Thymus (tissue), 11 donors: Measurements from ENCODE around the gene PASD1. TPM values are rescaled to one million over a fixed set of nuclear protein-coding genes. Genes with fewer than 3 reads are reported as not detected.
"Not testable (repeated sequence)": the region's sequence is repeated elsewhere in the genome, so short reads cannot be mapped to it uniquely, and the experiment has no call there.

Experiments used
- DNase-seq, 9 donors: peaks; one replicate each; pipeline ENCODE4 v3.0.0-alpha.2; 2013; ENCODE audit warnings: low spot score in 9 of 9, low read depth in 6 of 9, missing footprints in 1 of 9
- H3K27ac ChIP-seq, 2 donors: one replicate each; pipeline ENCODE4 v1.5.1; 2013; ENCODE audit warnings: control low read depth in 1 of 2, low read depth in 1 of 2, low read length in 1 of 2, mild to moderate bottlenecking in 1 of 2, moderate library complexity in 1 of 2
- H3K27me3 ChIP-seq, 2 donors: one replicate each; pipeline ENCODE4 v1.5.1; 2013; ENCODE audit warnings: low read length in 1 of 2; ENCODE audit not compliant: control insufficient read depth in 2 of 2, insufficient read depth in 1 of 2
- H3K36me3 ChIP-seq, 2 donors: one replicate each; pipeline ENCODE4 v1.5.1; 2013; ENCODE audit warnings: low read length in 1 of 2, mild to moderate bottlenecking in 1 of 2, moderate library complexity in 1 of 2; ENCODE audit not compliant: control insufficient read depth in 2 of 2, insufficient read depth in 2 of 2
- H3K4me1 ChIP-seq, 2 donors: one replicate each; pipeline ENCODE4 v1.5.1; 2013; ENCODE audit warnings: low read length in 2 of 2; ENCODE audit not compliant: control insufficient read depth in 2 of 2, insufficient read depth in 2 of 2
- H3K4me3 ChIP-seq, 2 donors: one replicate each; pipeline ENCODE4 v1.5.1; 2013; ENCODE audit warnings: low read length in 2 of 2, control low read depth in 1 of 2, mild to moderate bottlenecking in 1 of 2
- H3K9me3 ChIP-seq, 2 donors: one replicate each; pipeline ENCODE4 v1.5.1; 2013; ENCODE audit warnings: low read length in 1 of 2, mild to moderate bottlenecking in 1 of 2; ENCODE audit not compliant: control insufficient read depth in 2 of 2, insufficient read depth in 1 of 2
- WGBS: extraction: QIAGEN DNeasy Blood & Tissue Kit; methylation state at CpG from one replicate; pipeline ENCODE4 v1.1.7; 2013; 5-methylcytosine and 5-hydroxymethylcytosine counted together
- polyA plus RNA-seq: library from polyadenylated mRNA; stranded (reverse); fragments of 200-250 nt; gene quantifications from one replicate; pipeline ENCODE4 v1.2.3, GENCODE V29; 2013
- total RNA-seq: library from RNA; stranded (reverse); fragments of 120-200 nt; gene quantifications from one replicate; pipeline ENCODE4 v1.2.4, GENCODE V29; 2013
- donor health status: healthy.

The PASD1 gene
- total and polyA plus RNA-seq, 2 donors, result 0.02 to 0.05 TPM

- H3K36me3 ChIP-seq, result no peaks in the 10 kb centered on the region
- H3K4me1 ChIP-seq, result no peaks in the 10 kb centered on the region
- WGBS, result 91% methylated on average over 2 of the region's 2 CpGs
- H3K4me3 ChIP-seq, result no peak overlapping the region
- H3K27ac ChIP-seq, result no peak overlapping the region
- H3K27me3 ChIP-seq, result no peaks in the 10 kb centered on the region
- DNase-seq, result no peak
- H3K9me3 ChIP-seq, result no peaks in the 10 kb centered on the region
These were observed 19.8 kb upstream of the PASD1 start for GRCh38 chrX:151543706-151544105.

- WGBS, result 93% methylated on average over 6 of the region's 6 CpGs
- not testable (repeated sequence) for H3K36me3 ChIP-seq, H3K4me1 ChIP-seq, H3K27ac ChIP-seq, H3K4me3 ChIP-seq, H3K9me3 ChIP-seq, H3K27me3 ChIP-seq, DNase-seq
These were observed 17.2 kb upstream of the PASD1 start for GRCh38 chrX:151546226-151546625.

- H3K27me3 ChIP-seq, H3K9me3 ChIP-seq, H3K4me1 ChIP-seq, H3K4me3 ChIP-seq, DNase-seq, H3K27ac ChIP-seq, H3K36me3 ChIP-seq: not testable (repeated sequence)
- WGBS, result 97% methylated on average over 12 of the region's 25 CpGs
These were observed 12.3 kb upstream of the PASD1 start for GRCh38 chrX:151551176-151551575.

GRCh38 chrX:151552743-151553142, 10.7 kb upstream of the PASD1 start:
- Histone ChIP-seq H3K36me3 (no peaks in the 10 kb centered on the region), H3K27ac (no peak overlapping the region), H3K4me1 (no peaks in the 10 kb centered on the region), H3K9me3 (no peaks in the 10 kb centered on the region), H3K4me3 (no peak overlapping the region), H3K27me3 (no peaks in the 10 kb centered on the region)
- no peak for DNase-seq
- WGBS, result 44% methylated on average over 4 of the region's 4 CpGs

GRCh38 chrX:151555301-151555700, 8.2 kb upstream of the PASD1 start:
- 96% methylated on average over 24 of the region's 25 CpGs for WGBS

GRCh38 chrX:151562485-151562884, 990 bp upstream of the PASD1 start:
- H3K27ac ChIP-seq, H3K4me3 ChIP-seq, DNase-seq, H3K9me3 ChIP-seq, H3K27me3 ChIP-seq, H3K4me1 ChIP-seq, H3K36me3 ChIP-seq: not testable (repeated sequence)
- WGBS, result 97% methylated on average over 7 of the region's 21 CpGs

More at GRCh38 chrX:151555301-151555700, 8.2 kb upstream of the PASD1 start:
- not testable (repeated sequence) for H3K36me3 ChIP-seq, H3K27ac ChIP-seq, H3K4me1 ChIP-seq, H3K27me3 ChIP-seq, DNase-seq, H3K9me3 ChIP-seq, H3K4me3 ChIP-seq

GRCh38 chrX:151563003-151563402, 472 bp upstream of the PASD1 start:
- not testable (repeated sequence) for H3K36me3 ChIP-seq, H3K9me3 ChIP-seq, H3K27ac ChIP-seq, DNase-seq, H3K4me1 ChIP-seq, H3K27me3 ChIP-seq, H3K4me3 ChIP-seq
- 99% methylated on average over 24 of the region's 24 CpGs for WGBS

- no peak for DNase-seq
- WGBS, result 98% methylated on average over 21 of the region's 21 CpGs
These were observed 560 bp downstream of the PASD1 start for GRCh38 chrX:151564035-151564434.

GRCh38 chrX:151566872-151567271, 3.4 kb downstream of the PASD1 start:
- not testable (repeated sequence) for H3K4me1 ChIP-seq, H3K27ac ChIP-seq, DNase-seq, H3K36me3 ChIP-seq, H3K4me3 ChIP-seq, H3K9me3 ChIP-seq, H3K27me3 ChIP-seq
- 94% methylated on average over 10 of the region's 10 CpGs for WGBS

More at GRCh38 chrX:151564035-151564434, 560 bp downstream of the PASD1 start:
- Histone ChIP-seq H3K36me3 (no peaks in the 10 kb centered on the region), H3K4me3 (no peak overlapping the region), H3K27ac (no peak overlapping the region), H3K27me3 (no peaks in the 10 kb centered on the region), H3K9me3 (no peaks in the 10 kb centered on the region), H3K4me1 (no peaks in the 10 kb centered on the region)

GRCh38 chrX:151570561-151570960, 7.1 kb downstream of the PASD1 start:
- Histone ChIP-seq H3K36me3 (no peaks in the 10 kb centered on the region), H3K4me3 (no peak overlapping the region), H3K27ac (no peak overlapping the region), H3K4me1 (no peaks in the 10 kb centered on the region), H3K27me3 (no peaks in the 10 kb centered on the region), H3K9me3 (no peaks in the 10 kb centered on the region)
- DNase-seq, result no peak
- 93% methylated on average over 3 of the region's 3 CpGs for WGBS
